LNCAP (cell line): Measurements from ENCODE around the gene ABHD13.

ENCODE experiments used
- TF ChIP-seq, protein P1 (sequence below): fragments of 450-650 bp; IDR thresholded peaks from 2 replicates; pipeline ENCODE4 v1.5.1; 2017; ENCODE audit warnings: mild to moderate bottlenecking

The ABHD13 gene

DNA sequence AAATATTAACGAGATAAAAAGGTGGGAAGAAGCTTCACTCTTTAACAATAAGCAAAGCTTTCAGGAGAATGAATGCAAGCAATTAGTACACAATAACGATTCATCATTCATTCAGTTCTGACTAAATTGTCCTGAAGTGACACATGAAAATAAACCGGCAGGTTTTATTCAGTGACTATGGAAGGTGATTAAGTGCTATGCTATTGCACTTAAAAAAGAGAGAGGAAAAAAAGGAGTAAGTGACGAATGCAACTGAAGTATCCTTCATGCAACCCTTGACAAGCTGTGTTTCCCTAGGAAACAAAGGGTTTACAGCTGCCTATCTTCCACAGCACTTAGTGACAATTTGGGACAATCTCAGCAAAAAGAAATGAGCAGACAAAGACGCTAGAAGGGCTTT, 4.2 kb upstream of the ABHD13 start:
- TF ChIP-seq, protein P1, sequence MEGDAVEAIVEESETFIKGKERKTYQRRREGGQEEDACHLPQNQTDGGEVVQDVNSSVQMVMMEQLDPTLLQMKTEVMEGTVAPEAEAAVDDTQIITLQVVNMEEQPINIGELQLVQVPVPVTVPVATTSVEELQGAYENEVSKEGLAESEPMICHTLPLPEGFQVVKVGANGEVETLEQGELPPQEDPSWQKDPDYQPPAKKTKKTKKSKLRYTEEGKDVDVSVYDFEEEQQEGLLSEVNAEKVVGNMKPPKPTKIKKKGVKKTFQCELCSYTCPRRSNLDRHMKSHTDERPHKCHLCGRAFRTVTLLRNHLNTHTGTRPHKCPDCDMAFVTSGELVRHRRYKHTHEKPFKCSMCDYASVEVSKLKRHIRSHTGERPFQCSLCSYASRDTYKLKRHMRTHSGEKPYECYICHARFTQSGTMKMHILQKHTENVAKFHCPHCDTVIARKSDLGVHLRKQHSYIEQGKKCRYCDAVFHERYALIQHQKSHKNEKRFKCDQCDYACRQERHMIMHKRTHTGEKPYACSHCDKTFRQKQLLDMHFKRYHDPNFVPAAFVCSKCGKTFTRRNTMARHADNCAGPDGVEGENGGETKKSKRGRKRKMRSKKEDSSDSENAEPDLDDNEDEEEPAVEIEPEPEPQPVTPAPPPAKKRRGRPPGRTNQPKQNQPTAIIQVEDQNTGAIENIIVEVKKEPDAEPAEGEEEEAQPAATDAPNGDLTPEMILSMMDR: no peak

- TF ChIP-seq, protein P1: no peak
These were observed 3.5 kb upstream of the ABHD13 start for GRCh38 chr13:108214441-108215271.

DNA sequence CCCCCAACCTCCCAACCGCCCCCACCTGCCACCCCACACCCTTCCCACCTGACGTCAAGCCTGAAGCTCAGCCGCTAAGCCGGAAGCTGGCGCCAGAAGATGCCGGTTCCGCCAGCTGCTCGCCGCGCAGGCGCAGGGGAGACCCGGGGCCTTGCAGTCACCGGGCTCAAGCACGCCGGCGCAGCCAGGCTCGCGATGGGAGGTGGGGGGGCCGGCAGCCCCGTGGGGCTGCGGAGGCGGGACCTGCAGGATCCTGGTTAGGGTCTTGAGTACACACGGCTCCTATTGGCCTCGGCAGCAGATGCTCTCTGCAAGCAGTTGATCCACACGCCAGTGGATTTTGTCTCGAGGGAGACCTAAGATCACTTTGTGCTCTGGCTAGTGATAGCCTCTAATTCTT, 2.8 kb upstream of the ABHD13 start, which contains the start of gene LIG4:
Gene LIG4, minus strand, starts transcription at position 101 of the 400 bp plus-strand sequence. CDS start 4,268 bp downstream, outside the sequence.
- TF ChIP-seq, protein P1: no peak

- TF ChIP-seq, protein P1: no peak; the same call in 1 of the 2 replicates
These were observed 1.8 kb downstream of the ABHD13 start for GRCh38 chr13:108220041-108220440.

GRCh38 chr13:108223687-108224503, 5.7 kb downstream of the ABHD13 start:
- TF ChIP-seq, protein P1: no peak

- TF ChIP-seq, protein P1: no peak
These were observed 7.2 kb downstream of the ABHD13 start for GRCh38 chr13:108225440-108225839.

DNA sequence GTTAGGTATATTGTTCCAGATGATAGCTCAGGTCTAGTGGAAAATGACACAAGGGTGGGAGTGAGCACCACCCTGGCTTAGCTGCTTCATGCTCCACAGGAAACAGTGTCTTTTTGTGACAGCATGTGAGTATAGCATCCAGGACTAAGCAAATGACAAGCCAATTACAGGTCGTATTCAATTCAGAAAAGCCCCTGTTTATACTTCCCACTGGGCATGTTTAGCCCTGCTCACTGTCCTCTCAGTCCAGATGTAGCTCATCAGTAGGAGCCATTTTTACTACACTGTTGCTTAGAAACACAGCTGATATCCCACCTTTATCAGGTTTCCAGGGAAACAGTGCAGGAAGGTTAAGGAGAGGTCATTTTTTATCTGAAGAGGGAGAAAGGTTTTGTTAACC, 8.0 kb downstream of the ABHD13 start:
- TF ChIP-seq, protein P1: no peak
